PFSK-1 (cell line): ENCODE measurements around the gene FARS2.

ENCODE experiments used
- FOXP2 ChIP-seq: optimal IDR thresholded peaks from 2 replicates; pipeline ENCODE3; 2011; ENCODE audit warnings: borderline replicate concordance, control low read depth, inconsistent platforms; ENCODE audit not compliant: insufficient read depth; ENCODE audit errors: extremely low read length, extremely low read depth
- POLR2AphosphoS5 ChIP-seq: IDR thresholded peaks from 2 replicates; pipeline ENCODE4 v1.6.1; 2012; ENCODE audit warnings: low read depth, mild to moderate bottlenecking, control low read depth, low read length, moderate library complexity
- REST ChIP-seq, 2 experiments: IDR thresholded peaks; 2 replicates each; pipeline versions ENCODE4 v1.6.1 to v1.8.0; 2011 to 2012; ENCODE audit warnings: low read depth in 2 of 2, low read length in 2 of 2, control low read depth in 1 of 2, inconsistent platforms in 1 of 2, mild to moderate bottlenecking in 1 of 2, moderate library complexity in 1 of 2; ENCODE audit not compliant: insufficient read depth in 1 of 2
- SIN3A ChIP-seq: IDR thresholded peaks from 2 replicates; pipeline ENCODE4 v1.6.1; 2012; ENCODE audit warnings: mild to moderate bottlenecking, low read length, moderate library complexity, borderline replicate concordance; ENCODE audit not compliant: insufficient read depth
- TAF1 ChIP-seq: IDR thresholded peaks from 2 replicates; pipeline ENCODE4 v1.6.1; 2012; ENCODE audit warnings: low read length, control low read depth, borderline replicate concordance; ENCODE audit not compliant: insufficient read depth

The FARS2 gene

DNA sequence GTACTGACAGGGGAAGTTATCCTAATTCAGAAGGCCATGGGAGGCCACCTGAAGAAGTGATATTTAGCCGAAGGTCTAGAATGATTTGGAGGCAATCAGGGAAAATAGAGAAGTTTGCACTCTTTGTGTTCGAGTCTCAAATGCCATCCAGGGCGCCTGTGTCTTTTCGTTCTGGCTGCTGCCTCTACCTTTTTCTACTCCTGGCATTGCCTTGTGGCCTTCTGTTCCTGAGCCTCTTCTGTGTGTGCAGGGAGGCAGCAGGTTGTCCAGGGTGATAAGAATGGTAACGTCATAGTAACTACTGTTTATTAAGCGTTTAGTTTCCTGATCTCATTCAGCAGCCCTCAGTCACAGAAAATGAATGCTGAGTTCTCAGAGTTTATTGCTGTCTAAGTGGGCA lies 252.1 kb downstream of the FARS2 start:
- no peak for TF ChIP-seq FOXP2
- no peak for TF ChIP-seq POLR2AphosphoS5
- no peak for TF ChIP-seq TAF1
- TF ChIP-seq REST (IDR thresholded peaks at IDR 0.05; ENCODE audit: insufficient read depth in 1 of 2, low read depth in 2 of 2, low read length in 2 of 2): no peak
- TF ChIP-seq SIN3A: no peak

DNA sequence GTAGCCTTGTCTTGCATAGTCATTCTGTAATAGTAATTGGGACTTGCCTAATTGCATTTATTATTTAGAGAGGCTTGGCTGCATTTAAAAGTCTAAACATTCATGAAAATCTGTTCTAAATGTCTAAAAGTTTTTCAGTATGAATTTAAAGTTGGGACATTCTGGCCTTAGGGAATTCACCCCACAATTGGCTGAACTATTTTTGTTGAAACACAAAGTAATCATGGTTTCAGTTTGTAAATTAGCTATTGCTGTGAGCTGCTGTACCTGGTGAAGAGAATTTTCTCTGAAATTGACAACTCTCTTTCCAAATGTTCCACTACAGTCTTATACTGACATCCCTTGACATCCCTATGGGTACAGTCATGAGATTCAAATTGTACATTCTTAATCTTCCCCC lies 253.0 kb downstream of the FARS2 start:
- TF ChIP-seq POLR2AphosphoS5 (no peak), SIN3A (no peak), REST (IDR thresholded peaks at IDR 0.05; ENCODE audit: insufficient read depth in 1 of 2, low read depth in 2 of 2, low read length in 2 of 2) (no peak), FOXP2 (no peak), TAF1 (no peak)

GRCh38 chr6:5515200-5515599 lies 253.9 kb downstream of the FARS2 start:
- TF ChIP-seq REST (IDR thresholded peaks at IDR 0.05; ENCODE audit: insufficient read depth in 1 of 2, low read depth in 2 of 2, low read length in 2 of 2) (no peak), SIN3A (no peak), FOXP2 (no peak), TAF1 (no peak), POLR2AphosphoS5 (no peak)

- TF ChIP-seq REST (IDR thresholded peaks at IDR 0.05; ENCODE audit: insufficient read depth in 1 of 2, low read depth in 2 of 2, low read length in 2 of 2) (no peak), SIN3A (no peak), TAF1 (no peak), POLR2AphosphoS5 (no peak), FOXP2 (no peak)
Measured at GRCh38 chr6:5516036-5516435, 254.7 kb downstream of the FARS2 start.

- TF ChIP-seq TAF1 (no peak), SIN3A (no peak), FOXP2 (no peak), REST (IDR thresholded peaks at IDR 0.05; ENCODE audit: insufficient read depth in 1 of 2, low read depth in 2 of 2, low read length in 2 of 2) (no peak), POLR2AphosphoS5 (no peak)
Measured at GRCh38 chr6:5517796-5518195, 256.5 kb downstream of the FARS2 start.
